Subcutaneous adipose tissue (tissue), 4 donors: ENCODE results near the gene CAPS. TPM values are rescaled to one million over a fixed set of nuclear protein-coding genes. Genes with fewer than 3 reads are reported as not detected.

Source experiments
- total RNA-seq, 4 donors: library from RNA; depleted of rRNA; stranded (reverse); fragments of >200 nt; gene quantifications; one replicate each; pipeline ENCODE4 v1.1.0, GENCODE V29; 2016
- TF ChIP-seq, protein P1 (sequence below): fragments of 450-650 bp; IDR thresholded peaks from one replicate; pipeline ENCODE4 v1.5.1; 2016; ENCODE audit warnings: low read depth, mild to moderate bottlenecking, control low read depth, antibody characterized with exemption, moderate library complexity

CAPS gene
- total RNA-seq, 4 donors from 2014 or later = 1.5 to 13.4 (median 6.6) TPM

GRCh38 chr19:5933391-5934068, 19.5 kb downstream of the CAPS start:
- TF ChIP-seq, protein P1, sequence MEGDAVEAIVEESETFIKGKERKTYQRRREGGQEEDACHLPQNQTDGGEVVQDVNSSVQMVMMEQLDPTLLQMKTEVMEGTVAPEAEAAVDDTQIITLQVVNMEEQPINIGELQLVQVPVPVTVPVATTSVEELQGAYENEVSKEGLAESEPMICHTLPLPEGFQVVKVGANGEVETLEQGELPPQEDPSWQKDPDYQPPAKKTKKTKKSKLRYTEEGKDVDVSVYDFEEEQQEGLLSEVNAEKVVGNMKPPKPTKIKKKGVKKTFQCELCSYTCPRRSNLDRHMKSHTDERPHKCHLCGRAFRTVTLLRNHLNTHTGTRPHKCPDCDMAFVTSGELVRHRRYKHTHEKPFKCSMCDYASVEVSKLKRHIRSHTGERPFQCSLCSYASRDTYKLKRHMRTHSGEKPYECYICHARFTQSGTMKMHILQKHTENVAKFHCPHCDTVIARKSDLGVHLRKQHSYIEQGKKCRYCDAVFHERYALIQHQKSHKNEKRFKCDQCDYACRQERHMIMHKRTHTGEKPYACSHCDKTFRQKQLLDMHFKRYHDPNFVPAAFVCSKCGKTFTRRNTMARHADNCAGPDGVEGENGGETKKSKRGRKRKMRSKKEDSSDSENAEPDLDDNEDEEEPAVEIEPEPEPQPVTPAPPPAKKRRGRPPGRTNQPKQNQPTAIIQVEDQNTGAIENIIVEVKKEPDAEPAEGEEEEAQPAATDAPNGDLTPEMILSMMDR = no peak

DNA sequence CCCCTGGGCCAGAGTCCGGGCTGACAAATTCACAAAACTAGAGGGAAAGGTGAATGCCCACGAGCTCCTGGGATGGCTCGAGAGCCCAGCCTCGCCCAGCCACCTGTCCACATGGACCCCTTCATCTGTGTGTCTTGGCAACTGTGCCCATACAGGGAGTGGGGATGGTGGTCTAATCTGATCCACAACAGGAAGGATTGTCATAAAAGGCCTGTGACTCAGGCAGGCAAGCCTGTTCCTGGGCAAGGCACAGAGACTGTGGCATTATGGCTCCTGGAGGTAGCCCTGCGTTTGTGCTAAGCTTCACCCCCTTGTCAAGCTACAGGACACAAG, 20.0 kb downstream of the CAPS start:
- TF ChIP-seq, protein P1 = no peak

- TF ChIP-seq, protein P1 = no peak
These were observed 20.9 kb downstream of the CAPS start for GRCh38 chr19:5934774-5935472.

GRCh38 chr19:5935473-5936291, 21.6 kb downstream of the CAPS start:
- TF ChIP-seq, protein P1 = no peak

DNA sequence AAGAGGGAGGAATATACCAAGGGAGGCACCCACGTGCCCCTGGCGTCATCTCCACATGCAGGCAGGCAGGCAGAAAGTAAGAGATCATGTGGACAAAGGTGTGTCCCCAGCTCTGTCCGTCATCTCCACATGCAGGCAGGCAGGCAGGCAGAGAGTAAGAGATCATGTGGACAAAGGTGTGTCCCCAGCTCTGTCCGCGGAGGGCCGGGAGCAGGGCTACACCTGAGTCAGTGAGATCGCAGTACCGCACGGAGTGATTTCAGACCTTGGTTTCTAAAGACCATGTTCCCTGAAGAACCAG, 22.2 kb downstream of the CAPS start:
- TF ChIP-seq, protein P1 = no peak

GRCh38 chr19:5937550-5937949, 23.5 kb downstream of the CAPS start:
- TF ChIP-seq, protein P1 = no peak
